ENCODE results near the gene STARD5.
"Not testable (repeated sequence)": the region's sequence is repeated elsewhere in the genome, so short reads cannot be mapped to it uniquely, and the experiment has no call there.

STARD5 gene

GRCh38 chr15:81336568-81336967 lies 12.6 kb upstream of the STARD5 start:
- DNase-seq, result peak; percentile 29

GRCh38 chr15:81335631-81336030 lies 11.7 kb upstream of the STARD5 start:
- no peak for DNase-seq

- DNase-seq, result no peak
These were observed 11.0 kb upstream of the STARD5 start for GRCh38 chr15:81334768-81335435.

GRCh38 chr15:81333363-81333762 lies 9.4 kb upstream of the STARD5 start:
- DNase-seq, result no peak

- no peak for DNase-seq
These were observed 8.4 kb upstream of the STARD5 start for GRCh38 chr15:81332326-81332725.

- no peak for DNase-seq
These were observed 7.7 kb upstream of the STARD5 start for GRCh38 chr15:81331600-81331999.

GRCh38 chr15:81331141-81331540 lies 7.2 kb upstream of the STARD5 start:
- not testable (repeated sequence) for DNase-seq

- DNase-seq, result no peak
These were observed 6.6 kb upstream of the STARD5 start for GRCh38 chr15:81330366-81331090.

- DNase-seq, result no peak
These were observed 5.5 kb upstream of the STARD5 start for GRCh38 chr15:81329446-81329845.

- no peak for DNase-seq
These were observed 3.6 kb upstream of the STARD5 start for GRCh38 chr15:81327516-81327915.

- DNase-seq, result no peak
These were observed 2.7 kb upstream of the STARD5 start for GRCh38 chr15:81326466-81327212.

GRCh38 chr15:81323559-81323943 lies 390 bp downstream of the STARD5 start:
- DNase-seq, result no peak

- no peak for DNase-seq
These were observed 1.2 kb downstream of the STARD5 start for GRCh38 chr15:81322676-81323253.

GRCh38 chr15:81321667-81322066 lies 2.3 kb downstream of the STARD5 start:
- no peak for DNase-seq

- DNase-seq, result no peak
These were observed 6.3 kb downstream of the STARD5 start for GRCh38 chr15:81317642-81318017.

GRCh38 chr15:81316267-81316666 lies 7.7 kb downstream of the STARD5 start:
- no peak for DNase-seq

GRCh38 chr15:81315452-81316175 lies 8.3 kb downstream of the STARD5 start:
- no peak for DNase-seq

GRCh38 chr15:81314378-81314777 lies 9.6 kb downstream of the STARD5 start:
- DNase-seq, result no peak

GRCh38 chr15:81313686-81314085 lies 10.3 kb downstream of the STARD5 start:
- DNase-seq, result no peak

GRCh38 chr15:81312790-81313543 lies 11.0 kb downstream of the STARD5 start:
- no peak for DNase-seq

GRCh38 chr15:81311752-81312464 lies 12.0 kb downstream of the STARD5 start:
- DNase-seq, result no peak

Data from NCI-H526 treated with DMSO at 0.1 percent for 48 hours (cell line).